A549 (cell line): Measurements from ENCODE around the gene SPTA1. TPM values are rescaled to one million over a fixed set of nuclear protein-coding genes. Genes with fewer than 3 reads are reported as not detected.

Source experiments
- ATAC-seq, 2 experiments: fragments of 200-7000 bp in 1 of 2; fragments of >200 bp in 1 of 2; cut with Nextera tagmentation in 1 of 2; cut with Tn5 transposase in 1 of 2; 3 replicates each; pipeline versions ENCODE4 v1.8.0 to v1.9.1; 2018 to 2020; ENCODE audit warnings: mild to moderate bottlenecking in 1 of 2, moderate library complexity in 1 of 2
- CTCF ChIA-PET: fragments of 300-600 bp; sonication (Branson Sonifier 250); formaldehyde crosslinking; extraction: SDS; loops from one replicate; lab custom pipeline; 2021; ENCODE audit warnings: antibody characterized with exemption, inconsistent platforms; lab: Yijun Ruan, JAX
- POLR2A ChIA-PET: fragments of 350-600 bp; formaldehyde crosslinking; extraction: SDS; loops from one replicate; lab custom pipeline; 2021; ENCODE audit warnings: antibody characterized with exemption, inconsistent platforms; lab: Yijun Ruan, JAX
- DNase-seq, 2 experiments: peaks; one replicate each; pipeline versions ENCODE4 v3.0.0 to v3.0.0-alpha.2; 2011 to 2016; ENCODE audit warnings: low read depth in 1 of 2, low spot score in 1 of 2
- FAIRE-seq: peaks from 2 replicates; lab custom pipeline; 2011; peaks lifted over from hg19 to GRCh38; lab: Jason Lieb, UNC
- H3K27ac ChIP-seq, 2 experiments: fragments of >200 bp; sonication (Bioruptor Twin); formaldehyde crosslinking; 3 replicates each; pipeline ENCODE4 v1.5.1; 2016 to 2017
- H3K4me1 ChIP-seq: fragments of >200 bp; sonication (Bioruptor Twin); formaldehyde crosslinking; 3 replicates; pipeline ENCODE4 v1.6.1; 2016
- H3K4me2 ChIP-seq: fragments of >200 bp; sonication (Bioruptor Twin); formaldehyde crosslinking; 3 replicates; pipeline ENCODE4 v1.6.1; 2016
- H3K4me3 ChIP-seq: fragments of >200 bp; sonication (Bioruptor Twin); formaldehyde crosslinking; 3 replicates; pipeline ENCODE4 v1.5.1; 2016
- H3K9me3 ChIP-seq: fragments of >200 bp; sonication (Bioruptor Twin); formaldehyde crosslinking; 3 replicates; pipeline ENCODE4 v1.6.1; 2016
- CEBPB ChIP-seq, 2 experiments: fragments of >200 bp in 1 of 2; sonication (Bioruptor Twin) in 1 of 2; formaldehyde crosslinking in 1 of 2; IDR thresholded peaks; 2 replicates each; pipeline ENCODE4 v1.6.1; 2012 to 2016
- CHD2 ChIP-seq: fragments of 150-350 bp; IDR thresholded peaks from 2 replicates; pipeline ENCODE4 v1.6.1; 2014; ENCODE audit warnings: low read length; ENCODE audit not compliant: partially characterized antibody
- FOSB ChIP-seq: fragments of 250-450 bp; sonication (Bioruptor Pico); IDR thresholded peaks from 2 replicates; pipeline ENCODE4 v1.5.0; 2020; ENCODE audit warnings: mild to moderate bottlenecking, moderate library complexity
- FOSL2 ChIP-seq, 2 experiments: fragments of 450-650 bp in 1 of 2; fragments of >200 bp in 1 of 2; sonication (Bioruptor Twin) in 1 of 2; formaldehyde crosslinking; IDR thresholded peaks; 2 replicates each; pipeline versions ENCODE4 v1.5.0 to v1.6.1; 2016 to 2020; ENCODE audit warnings: mild to moderate bottlenecking in 1 of 2, moderate library complexity in 1 of 2
- FOXS1 ChIP-seq: fragments of 250-450 bp; sonication (Bioruptor Pico); IDR thresholded peaks from 2 replicates; pipeline ENCODE4 v1.5.0; 2020; ENCODE audit warnings: mild to moderate bottlenecking, moderate library complexity
- HDAC2 ChIP-seq: fragments of 200-600 bp; sonication (generic); IDR thresholded peaks from 2 replicates; pipeline ENCODE4 v1.6.1; 2016
- HES2 ChIP-seq: fragments of >200 bp; sonication (Bioruptor Twin); formaldehyde crosslinking; IDR thresholded peaks from 2 replicates; pipeline ENCODE4 v1.6.1; 2016
- HEYL ChIP-seq: fragments of 250-450 bp; sonication (Bioruptor Pico); IDR thresholded peaks from 2 replicates; pipeline ENCODE4 v1.8.0; 2021; ENCODE audit warnings: mild to moderate bottlenecking, moderate library complexity
- HOXB5 ChIP-seq: fragments of 250-450 bp; sonication (Bioruptor Pico); IDR thresholded peaks from 2 replicates; pipeline ENCODE4 v1.5.0; 2020; ENCODE audit warnings: mild to moderate bottlenecking, moderate library complexity
- JUN ChIP-seq, 2 experiments: fragments of >200 bp; sonication (Bioruptor Twin); formaldehyde crosslinking; IDR thresholded peaks; 2 replicates in 1 of 2; 3 replicates in 1 of 2; pipeline ENCODE4 v1.6.1; 2016 to 2017
- JUNB ChIP-seq: fragments of >200 bp; sonication (Bioruptor Twin); formaldehyde crosslinking; IDR thresholded peaks from 2 replicates; pipeline ENCODE4 v1.6.1; 2016
- KDM1A ChIP-seq: fragments of 200-600 bp; sonication (generic); IDR thresholded peaks from 2 replicates; pipeline ENCODE4 v1.6.1; 2016; ENCODE audit warnings: low read depth, mild to moderate bottlenecking
- KDM5A ChIP-seq: fragments of 200-600 bp; sonication (generic); IDR thresholded peaks from 2 replicates; pipeline ENCODE4 v1.6.1; 2016; ENCODE audit warnings: antibody characterized with exemption, mild to moderate bottlenecking
- MAFK ChIP-seq: fragments of 450-650 bp; IDR thresholded peaks from 2 replicates; pipeline ENCODE4 v1.6.1; 2014; ENCODE audit not compliant: partially characterized antibody
- MYC ChIP-seq: IDR thresholded peaks from 2 replicates; pipeline ENCODE4 v1.6.1; 2012; ENCODE audit warnings: mild to moderate bottlenecking, inconsistent platforms, low read length, improper control_type of control experiment, borderline replicate concordance
- NFE2L2 ChIP-seq: fragments of 150-350 bp; conservative IDR thresholded peaks from 2 replicates; pipeline ENCODE4 v1.6.1; 2014; ENCODE audit warnings: low read length
- RAD21 ChIP-seq, 2 experiments: fragments of >200 bp in 1 of 2; sonication (Bioruptor Twin) in 1 of 2; formaldehyde crosslinking in 1 of 2; IDR thresholded peaks in 1 of 2; conservative IDR thresholded peaks in 1 of 2; 2 replicates in 1 of 2; 3 replicates in 1 of 2; pipeline ENCODE4 v1.6.1; 2012 to 2018; ENCODE audit warnings: inconsistent platforms in 1 of 2
- RCOR1 ChIP-seq: fragments of 150-350 bp; IDR thresholded peaks from 2 replicates; pipeline ENCODE4 v1.6.1; 2014; ENCODE audit warnings: antibody characterized with exemption, low read length, low read depth
- REST ChIP-seq: fragments of 200-600 bp; sonication (generic); IDR thresholded peaks from 2 replicates; pipeline ENCODE4 v1.6.1; 2016; ENCODE audit warnings: antibody characterized with exemption, mild to moderate bottlenecking, moderate library complexity
- RNF2 ChIP-seq: fragments of 200-600 bp; sonication (generic); IDR thresholded peaks from 2 replicates; pipeline ENCODE4 v1.6.1; 2016; ENCODE audit warnings: low read depth, mild to moderate bottlenecking, antibody characterized with exemption, moderate library complexity, borderline replicate concordance
- SREBF2 ChIP-seq: fragments of 450-650 bp; IDR thresholded peaks from 2 replicates; pipeline ENCODE4 v1.6.1; 2014; ENCODE audit warnings: mild to moderate bottlenecking, moderate library complexity
- TFCP2L1 ChIP-seq: fragments of 250-450 bp; sonication (Bioruptor Pico); IDR thresholded peaks from 2 replicates; pipeline ENCODE4 v1.5.0; 2021; ENCODE audit warnings: mild to moderate bottlenecking
- TP53 ChIP-seq: fragments of 250-450 bp; sonication (Bioruptor Pico); IDR thresholded peaks from 2 replicates; pipeline ENCODE4 v1.5.0; 2021; ENCODE audit warnings: mild to moderate bottlenecking, moderate library complexity
- ZFP36 ChIP-seq: fragments of 450-650 bp; IDR thresholded peaks from 2 replicates; pipeline ENCODE4 v1.6.1; 2014; ENCODE audit warnings: borderline replicate concordance; ENCODE audit not compliant: partially characterized antibody
- ZSCAN20 ChIP-seq: fragments of 250-450 bp; sonication (Bioruptor Pico); IDR thresholded peaks from 2 replicates; pipeline ENCODE4 v1.8.0; 2022; ENCODE audit warnings: mild to moderate bottlenecking, moderate library complexity
- WGBS: methylation state at CpG from one replicate; pipeline ENCODE4 v1.1.6; 2017; ENCODE audit errors: missing lambda C conversion rate; 5-methylcytosine and 5-hydroxymethylcytosine counted together
- polyA minus RNA-seq: library from RNA; depleted of rRNA, polyadenylated mRNA; stranded (reverse); fragments of >200 nt; gene quantifications from 2 replicates; pipeline ENCODE4 v1.2.3, GENCODE V29; 2011; rRNA and poly(A)+ RNA removed
- polyA plus RNA-seq, 4 experiments: library from polyadenylated mRNA; depleted of rRNA in 3 of 4; stranded (reverse); fragments of >200 nt; fragmentation: RNase III in 1 of 4; extraction: RNeasy Plus Mini Kit Qiagen cat#74134 plus additional on column Dnase treatment in 1 of 4; gene quantifications; 2 replicates in 3 of 4; 3 replicates in 1 of 4; pipeline ENCODE4 v1.2.3, GENCODE V29; 2011 to 2017

Gene SPTA1
- polyA plus RNA-seq (2011; rRNA removed): 0.09 and 0.10 TPM in 2 replicates
- polyA plus RNA-seq (2012; cell fraction: cytosol; rRNA removed): under 0.01 TPM in 1 of 2 replicates, not detected in the other
- polyA plus RNA-seq (2012; cell fraction: nucleus; rRNA removed): not detected in 2 replicates
- polyA plus RNA-seq (2017; fragmentation: RNase III; extraction: RNeasy Plus Mini Kit Qiagen cat#74134 plus additional on column Dnase treatment): not detected in 3 replicates
- 0.29 TPM in 1 of 2 replicates, not detected in the other for polyA minus RNA-seq

DNA sequence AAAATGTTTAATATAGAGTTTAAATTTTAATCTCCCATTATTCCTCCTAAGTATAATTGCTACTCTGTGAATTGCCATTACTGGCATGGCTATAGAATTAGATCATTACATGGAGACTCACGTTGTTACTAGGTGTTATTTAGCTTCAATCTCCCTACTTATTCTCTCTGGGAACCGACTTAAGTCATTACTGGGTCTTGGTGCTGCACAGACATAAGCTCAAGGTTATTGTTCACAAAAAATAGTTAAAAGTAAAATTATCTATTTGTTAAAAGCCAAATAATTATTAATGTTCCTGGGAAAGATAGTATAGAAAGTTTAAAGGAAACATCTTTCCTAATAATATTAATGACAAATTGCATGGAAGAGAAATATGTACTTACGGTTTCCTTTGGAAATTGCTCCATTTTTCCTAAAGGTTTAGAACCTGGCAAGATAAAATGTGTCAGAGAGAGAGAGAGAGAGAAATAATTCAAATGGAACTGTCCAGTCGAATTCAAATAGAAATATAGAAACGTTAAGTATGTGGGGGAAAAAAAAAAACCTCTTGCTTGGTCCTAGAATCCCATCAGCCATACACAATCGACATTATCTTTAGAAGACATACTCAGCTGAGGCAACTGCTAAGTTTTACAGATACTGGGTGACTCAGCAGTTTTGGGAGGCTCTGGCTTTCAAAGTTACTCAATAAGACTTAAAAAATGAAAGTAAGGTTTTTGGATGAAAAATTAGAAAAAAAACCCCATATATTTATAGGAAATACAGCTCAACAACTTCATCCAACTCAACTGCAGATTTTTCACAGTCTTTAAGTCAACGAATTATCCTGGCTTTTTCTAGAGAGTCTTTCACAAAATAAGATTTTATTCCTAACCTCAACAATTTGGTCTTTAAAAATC is at the start of gene SPTA1:
Gene SPTA1, minus strand, starts transcription at position 605 of the 899 bp plus-strand sequence. Its CDS starts 198 bp downstream, at position 407.
- FAIRE-seq: no peak
- ChIA-PET POLR2A (no interaction called here), CTCF (interaction anchor here (0.6 to 1.5 kb wide), 3 partner anchors 9 to 218 kb away, joined by 3 to 4 read pairs (median 3); no protein-coding TSS in a partner anchor)
- Histone ChIP-seq H3K4me1 (no peaks in the 10 kb centered on the region), H3K4me3 (no peak within 1 kb of the TSS), H3K9me3 (no peaks in the 10 kb centered on the region), H3K27ac (no peak within 1 kb of the TSS), H3K4me2 (no peak within 1 kb of the TSS)
- no peak for ATAC-seq
- DNase-seq: no peak
- 4% methylated on average over 7 of the region's 7 CpGs for WGBS
- peak; percentile 83 for TF ChIP-seq NFE2L2
- peak; percentile 77 for TF ChIP-seq MAFK
- no peak for TF ChIP-seq HDAC2
- no peak for TF ChIP-seq FOSB
- no peak for TF ChIP-seq MYC

DNA sequence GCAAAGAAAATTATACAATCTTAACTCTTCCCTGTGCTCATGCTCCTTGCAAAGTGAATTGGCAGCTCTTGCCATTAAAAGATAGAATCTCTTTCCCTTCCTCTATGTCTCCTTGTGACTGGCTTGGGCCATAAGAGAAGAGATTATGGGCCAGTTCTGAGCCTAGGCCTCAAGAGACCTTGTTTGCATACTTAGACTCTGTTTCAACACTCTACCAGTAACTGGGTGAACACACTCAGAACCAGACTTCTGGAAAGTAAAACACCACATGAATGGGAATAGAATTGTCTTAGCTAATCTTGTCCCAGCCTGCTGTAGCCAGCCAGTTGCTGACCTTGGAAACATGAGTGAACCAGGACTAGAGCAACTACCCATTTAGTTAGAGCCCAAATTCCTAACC is 49.3 kb upstream of the SPTA1 start:
- POLR2A ChIA-PET: no interaction called here
- no peak for FAIRE-seq
- Histone ChIP-seq H3K4me3 (no peak overlapping the region), H3K27ac (no peak overlapping the region), H3K4me1 (no peaks in the 10 kb centered on the region), H3K9me3 (no peaks in the 10 kb centered on the region), H3K4me2 (no peak overlapping the region)
- no peak for ATAC-seq
- DNase-seq: no peak
- CTCF ChIA-PET: no interaction called here
- TF ChIP-seq HOXB5 (no peak), RAD21 (conservative IDR thresholded peaks at IDR 0.05 in 1 of 2, IDR thresholded peaks at IDR 0.05 in 1 of 2) (no peak), FOSB (no peak), CEBPB (IDR thresholded peaks at IDR 0.05) (no peak), RNF2 (no peak), FOXS1 (CRISPR knock-in tag) (no peak)
- TF ChIP-seq, all 56 proteins: peak for 0

GRCh38 chr1:158732524-158732923 is 46.0 kb upstream of the SPTA1 start:
- ChIA-PET CTCF (no interaction called here), POLR2A (no interaction called here)
- TF ChIP-seq FOSL2 (IDR thresholded peaks at IDR 0.05) (no peak), FOSL2 (CRISPR knock-in tag; IDR thresholded peaks at IDR 0.05) (no peak), FOSB (no peak), HEYL (no peak), TP53 (CRISPR knock-in tag) (no peak), HES2 (no peak), RCOR1 (no peak), TFCP2L1 (CRISPR knock-in tag) (no peak), JUNB (no peak), KDM1A (no peak), CHD2 (no peak)
- no peaks in the 10 kb centered on the region for H3K9me3 ChIP-seq
- DNase-seq (no peak), ATAC-seq (no peak), FAIRE-seq (no peak)
- WGBS: 6% methylated on average over 2 of the region's 2 CpGs
- H3K4me3 ChIP-seq: no peak overlapping the region
- H3K27ac ChIP-seq: no peak overlapping the region
- no peak overlapping the region for H3K4me2 ChIP-seq
- H3K4me1 ChIP-seq: no peaks in the 10 kb centered on the region

GRCh38 chr1:158731707-158732106 is 45.2 kb upstream of the SPTA1 start:
- ChIA-PET POLR2A (no interaction called here), CTCF (no interaction called here)
- no peak for ATAC-seq
- no peak overlapping the region for H3K27ac ChIP-seq
- no peak for FAIRE-seq
- TF ChIP-seq REST (no peak), KDM5A (no peak), SREBF2 (no peak), ZFP36 (no peak), ZSCAN20 (no peak), JUN (IDR thresholded peaks at IDR 0.05) (no peak)
- TF ChIP-seq, all 56 proteins: peak for 0
- WGBS: 15% methylated on average over 4 of the region's 4 CpGs
- H3K4me3 ChIP-seq: no peak overlapping the region
- DNase-seq: no peak
- H3K9me3 ChIP-seq: no peaks in the 10 kb centered on the region
- no peak overlapping the region for H3K4me2 ChIP-seq
- H3K4me1 ChIP-seq: no peaks in the 10 kb centered on the region
